Parathyroid adenoma (tissue), 2 donors: Measurements from ENCODE around the gene IRF1.

Experiments used
- H2AFZ ChIP-seq: fragments of 300-600 bp; sonication (generic); one replicate; pipeline ENCODE4 v1.7.0; 2017; ENCODE audit warnings: antibody characterized with exemption, mild to moderate bottlenecking
- H3K27ac ChIP-seq: fragments of 300-600 bp; sonication (generic); one replicate; pipeline ENCODE4 v1.7.0; 2017
- H3K27me3 ChIP-seq: fragments of 300-600 bp; sonication (generic); one replicate; pipeline ENCODE4 v1.7.0; 2017; ENCODE audit warnings: low read length; ENCODE audit not compliant: control insufficient read depth, insufficient read depth
- H3K36me3 ChIP-seq: fragments of 300-600 bp; sonication (generic); one replicate; pipeline ENCODE4 v1.7.0; 2017; ENCODE audit warnings: low read length; ENCODE audit not compliant: control insufficient read depth, insufficient read depth
- H3K4me1 ChIP-seq: fragments of 300-600 bp; sonication (generic); one replicate; pipeline ENCODE4 v1.7.0; 2017; ENCODE audit warnings: control low read depth
- H3K4me2 ChIP-seq: fragments of 300-600 bp; sonication (generic); one replicate; pipeline ENCODE4 v1.7.0; 2017; ENCODE audit warnings: low read length
- H3K4me3 ChIP-seq: fragments of 300-600 bp; sonication (generic); one replicate; pipeline ENCODE4 v1.7.0; 2017; ENCODE audit warnings: low read depth, low read length
- H3K79me2 ChIP-seq: fragments of 300-600 bp; sonication (generic); one replicate; pipeline ENCODE4 v1.7.0; 2017; ENCODE audit warnings: control low read depth
- H3K9ac ChIP-seq: fragments of 300-600 bp; sonication (generic); one replicate; pipeline ENCODE4 v1.7.0; 2017; ENCODE audit warnings: mild to moderate bottlenecking
- H3K9me3 ChIP-seq: fragments of 300-600 bp; sonication (generic); one replicate; pipeline ENCODE4 v1.7.0; 2017; ENCODE audit warnings: low read length; ENCODE audit not compliant: control insufficient read depth
- CTCF ChIP-seq: fragments of 300-600 bp; sonication (generic); IDR thresholded peaks from one replicate; pipeline ENCODE4 v1.7.0; 2017; ENCODE audit warnings: antibody characterized with exemption, mild to moderate bottlenecking
- donor health status: primary hyperparathyroidism.

The IRF1 gene

DNA sequence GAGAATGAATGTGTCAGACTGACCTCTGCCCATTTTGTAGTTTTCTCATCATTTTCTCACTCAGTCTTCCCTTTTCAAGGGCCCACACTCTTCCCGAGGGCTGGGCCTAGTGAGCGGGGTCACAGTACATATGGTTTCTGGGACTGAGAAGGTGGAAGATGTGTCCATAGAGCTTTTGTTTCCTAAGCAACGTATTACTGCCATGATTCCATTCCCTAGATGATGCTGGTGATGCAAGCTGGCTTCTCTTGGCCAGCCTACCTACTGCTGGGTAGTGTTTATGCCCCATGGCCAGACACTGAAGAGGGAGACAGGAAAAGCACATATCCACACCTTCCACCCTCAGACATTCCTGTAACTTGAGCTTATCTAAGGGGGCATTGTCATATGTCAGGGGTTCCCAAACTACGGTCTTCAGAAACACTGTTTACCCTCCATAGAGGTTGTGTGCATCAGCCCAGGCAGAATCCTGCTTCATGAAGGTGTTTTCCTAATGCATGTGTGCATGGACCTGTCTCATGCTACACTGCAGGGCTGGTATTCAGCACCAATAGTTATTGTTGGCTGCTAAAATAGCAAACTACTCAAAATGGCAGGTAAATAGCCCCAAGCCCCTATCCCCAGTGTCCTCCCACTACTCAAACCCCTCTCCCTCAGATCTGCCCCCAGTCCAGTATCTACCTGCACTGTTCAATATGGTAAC is 9.5 kb downstream of the IRF1 start:
- Histone ChIP-seq H3K4me3 (no peak overlapping the region), H3K9ac (no peak overlapping the region), H3K9me3 (no peaks in the 10 kb centered on the region), H3K4me1 (peaks cover 2% of the 10 kb centered on the region), H3K27me3 (no peaks in the 10 kb centered on the region), H3K79me2 (no peaks in the 10 kb centered on the region), H3K27ac (no peak overlapping the region), H3K4me2 (no peak overlapping the region), H3K36me3 (no peaks in the 10 kb centered on the region), H2AFZ (no peak overlapping the region)
- TF ChIP-seq CTCF: no peak

DNA sequence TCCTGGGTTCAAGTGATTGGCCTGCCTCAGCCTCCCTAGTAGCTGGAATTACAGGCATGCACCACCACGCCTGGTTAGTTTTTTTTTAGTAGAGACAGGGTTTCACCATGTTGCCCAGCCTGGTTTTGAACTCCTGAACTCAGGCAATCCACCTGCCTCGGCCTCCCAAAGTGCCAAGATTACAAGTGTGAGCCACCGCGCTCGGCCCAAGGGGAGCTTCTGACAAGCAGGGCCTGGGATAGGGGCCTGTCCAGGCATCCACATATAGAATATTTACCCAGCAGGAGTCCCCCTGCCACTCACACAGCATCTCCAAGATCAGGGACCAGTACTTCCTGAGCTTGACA is 10.1 kb downstream of the IRF1 start:
- Histone ChIP-seq H3K9ac (no peak overlapping the region), H3K79me2 (no peaks in the 10 kb centered on the region), H2AFZ (no peak overlapping the region), H3K4me3 (no peak overlapping the region), H3K36me3 (no peaks in the 10 kb centered on the region), H3K27me3 (no peaks in the 10 kb centered on the region), H3K4me1 (peaks cover 2% of the 10 kb centered on the region), H3K9me3 (no peaks in the 10 kb centered on the region), H3K27ac (no peak overlapping the region), H3K4me2 (no peak overlapping the region)
- TF ChIP-seq CTCF: no peak

DNA sequence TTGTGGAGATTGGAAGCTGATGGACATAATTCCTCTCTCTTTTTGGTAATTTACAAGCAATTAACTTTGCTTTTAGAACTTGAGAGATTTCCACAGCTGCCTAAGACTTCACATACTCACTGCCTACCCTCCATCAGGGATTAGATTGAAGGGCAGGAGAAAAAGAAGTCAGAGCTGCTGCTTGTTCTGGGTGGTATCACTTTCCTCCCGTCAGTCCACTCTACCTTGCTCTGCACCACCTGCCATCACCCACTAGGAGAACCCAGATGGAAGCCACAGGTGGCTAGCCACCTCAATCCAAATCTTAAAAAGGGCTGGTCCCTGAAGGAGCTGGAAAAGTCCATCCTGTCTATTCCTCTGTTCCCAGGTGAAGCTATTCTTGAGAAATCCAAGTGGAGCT is 10.5 kb downstream of the IRF1 start:
- no peaks in the 10 kb centered on the region for H3K79me2 ChIP-seq
- H3K27ac ChIP-seq: no peak overlapping the region
- no peak for TF ChIP-seq CTCF
- H3K27me3 ChIP-seq: no peaks in the 10 kb centered on the region
- no peak overlapping the region for H3K4me2 ChIP-seq
- no peaks in the 10 kb centered on the region for H3K9me3 ChIP-seq
- no peak overlapping the region for H3K9ac ChIP-seq
- no peak overlapping the region for H3K4me3 ChIP-seq
- no peaks in the 10 kb centered on the region for H3K36me3 ChIP-seq
- no peak overlapping the region for H2AFZ ChIP-seq
- H3K4me1 ChIP-seq: peaks cover 2% of the 10 kb centered on the region

GRCh38 chr5:132479111-132479951 is 11.2 kb downstream of the IRF1 start:
- Histone ChIP-seq H3K4me3 (no peak overlapping the region), H3K27me3 (no peaks in the 10 kb centered on the region), H3K36me3 (no peaks in the 10 kb centered on the region), H3K4me1 (peaks cover 2% of the 10 kb centered on the region), H3K27ac (no peak overlapping the region), H2AFZ (no peak overlapping the region), H3K4me2 (no peak overlapping the region), H3K9me3 (no peaks in the 10 kb centered on the region), H3K9ac (no peak overlapping the region), H3K79me2 (no peaks in the 10 kb centered on the region)
- no peak for TF ChIP-seq CTCF
